ENCODE data around the gene SPAG17. TPM values are rescaled to one million over a fixed set of nuclear protein-coding genes. Genes with fewer than 3 reads are reported as not detected.

The SPAG17 gene
- total and polyA plus RNA-seq, 2 donors (not counting 1 experiment from before 2014, with no cell fraction given): not detected

DNA sequence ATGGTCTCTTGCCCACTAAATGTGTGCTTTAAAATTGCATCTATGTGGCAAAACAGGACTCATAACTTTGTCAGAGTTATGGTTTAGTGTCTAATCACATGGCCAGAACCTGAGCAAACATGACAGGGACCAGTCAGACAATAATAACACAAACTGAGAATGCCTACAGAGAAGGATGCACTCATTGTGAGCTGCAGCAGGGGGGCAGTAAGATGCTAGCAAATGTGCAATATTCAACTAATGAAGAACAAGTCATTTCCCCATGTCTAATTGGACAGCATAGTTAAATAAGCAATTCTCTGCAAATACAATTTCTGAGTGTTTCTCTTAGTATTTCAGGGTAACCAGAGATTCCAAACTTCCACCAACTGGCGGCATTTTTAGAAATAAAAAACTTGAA, 30.8 kb downstream of the SPAG17 start:
- H3K36me3 ChIP-seq (replicated peaks in 1 of 2; ENCODE audit: control extremely low read depth in 1 of 2, control insufficient read depth in 1 of 2, extremely low read depth in 1 of 2, insufficient read depth in 2 of 2, low read length in 1 of 2): no peaks in the 10 kb centered on the region
- intact Hi-C loops (cut with micrococcal nuclease): loop anchor here (5.0 to 10.0 kb wide), 2 partner anchors 1213 to 1521 kb away; partner anchors contain the start of gene HAO2
- H3K4me1 ChIP-seq (ENCODE audit: control insufficient read depth in 2 of 2, insufficient read depth in 2 of 2, low read length in 2 of 2): no peaks in the 10 kb centered on the region
- POLR2A ChIA-PET: no interaction called here
- H3K27ac ChIP-seq (ENCODE audit: low read length in 2 of 2): no peak overlapping the region
- Mint-ChIP-seq H3K27ac (no peak overlapping the region), H3K27me3 (no peaks in the 10 kb centered on the region), H3K4me3 (no peak overlapping the region), H3K4me1 (no peaks in the 10 kb centered on the region), H3K9me3 (ENCODE audit: insufficient read depth) (no peaks in the 10 kb centered on the region)
- H3K27me3 ChIP-seq (replicated peaks in 1 of 4; ENCODE audit: control extremely low read depth in 1 of 4, control insufficient read depth in 3 of 4, insufficient read depth in 4 of 4, low read length in 3 of 4): no peaks in the 10 kb centered on the region
- 100% methylated on average over 1 of the region's 1 CpG for WGBS (ENCODE audit: insufficient coverage)
- H3K9ac ChIP-seq (ENCODE audit: low read length): no peak overlapping the region
- no peak overlapping the region for H2AFZ ChIP-seq (ENCODE audit: insufficient read depth, low read depth, low read length, poor library complexity, severe bottlenecking)
- no peak for TF ChIP-seq CTCF (IDR thresholded peaks at IDR 0.05)
- TF ChIP-seq EZH2 (IDR thresholded peaks at IDR 0.05; ENCODE audit: borderline replicate concordance, insufficient read depth, low read depth, low read length, poor library complexity, severe bottlenecking): no peak
- CTCF ChIA-PET: interaction anchor here (0.5 to 3.0 kb wide), 3 partner anchors 14 to 1214 kb away, joined by 3 to 9 read pairs (median 3); no protein-coding TSS in a partner anchor
- DNase-seq: no peak
- H4K20me1 ChIP-seq (ENCODE audit: control insufficient read depth, insufficient read depth, low read length, poor library complexity, severe bottlenecking): no peaks in the 10 kb centered on the region
- no peak for ATAC-seq (ENCODE audit: low read depth)
- no peaks in the 10 kb centered on the region for H3K79me2 ChIP-seq (ENCODE audit: control insufficient read depth, insufficient read depth, low read length)
- no peaks in the 10 kb centered on the region for H3K9me3 ChIP-seq (ENCODE audit: control extremely low read depth in 1 of 3, control insufficient read depth in 2 of 3, insufficient read depth in 1 of 3, low read length in 2 of 3)
- H3K4me3 ChIP-seq (ENCODE audit: control extremely low read depth in 1 of 5, extremely low read depth in 1 of 5, insufficient read depth in 1 of 5, low read depth in 2 of 5, low read length in 4 of 5): no peak overlapping the region
- H3K4me2 ChIP-seq (replicated peaks; ENCODE audit: low read depth, low read length, poor library complexity, severe bottlenecking): no peak overlapping the region

DNA sequence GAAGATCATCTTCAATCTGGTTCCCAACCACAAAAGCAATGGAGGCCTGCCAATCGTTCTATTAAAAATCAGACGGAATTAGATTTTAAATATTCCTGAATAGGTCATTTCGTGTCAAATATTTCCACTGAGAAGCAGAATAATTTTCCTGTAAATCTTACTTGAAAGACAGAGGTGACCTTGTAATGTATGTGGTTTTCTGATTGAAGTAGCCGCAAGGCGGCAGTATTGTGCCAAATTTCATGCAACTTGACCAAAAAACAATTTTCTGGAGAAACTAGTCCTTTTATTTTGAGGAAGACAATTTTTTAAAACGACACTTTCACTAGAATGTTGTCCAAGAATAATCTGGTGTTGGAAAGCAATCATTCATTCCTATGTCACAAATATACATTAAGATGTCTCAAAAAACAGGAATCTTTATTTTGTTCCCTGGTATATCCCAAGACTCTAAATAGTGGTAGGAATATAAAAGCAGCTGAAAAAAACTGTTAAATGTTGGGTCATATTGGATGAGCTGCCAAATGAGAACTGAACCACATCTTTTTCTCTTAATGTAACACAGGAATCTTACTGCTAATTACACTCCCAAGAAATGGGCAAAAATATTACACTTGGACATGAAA, 33.6 kb downstream of the SPAG17 start:
- no peak overlapping the region for H3K27ac Mint-ChIP-seq
- H3K27ac ChIP-seq (ENCODE audit: low read length in 2 of 2): no peak overlapping the region
- POLR2A ChIA-PET: no interaction called here
- no peaks in the 10 kb centered on the region for H3K79me2 ChIP-seq (ENCODE audit: control insufficient read depth, insufficient read depth, low read length)
- no peaks in the 10 kb centered on the region for H3K36me3 ChIP-seq (replicated peaks in 1 of 2; ENCODE audit: control extremely low read depth in 1 of 2, control insufficient read depth in 1 of 2, extremely low read depth in 1 of 2, insufficient read depth in 2 of 2, low read length in 1 of 2)
- no peaks in the 10 kb centered on the region for H3K27me3 ChIP-seq (replicated peaks in 1 of 4; ENCODE audit: control extremely low read depth in 1 of 4, control insufficient read depth in 3 of 4, insufficient read depth in 4 of 4, low read length in 3 of 4)
- no peak overlapping the region for H2AFZ ChIP-seq (ENCODE audit: insufficient read depth, low read depth, low read length, poor library complexity, severe bottlenecking)
- H3K4me1 ChIP-seq (ENCODE audit: control insufficient read depth in 2 of 2, insufficient read depth in 2 of 2, low read length in 2 of 2): no peaks in the 10 kb centered on the region
- no peak overlapping the region for H3K4me2 ChIP-seq (replicated peaks; ENCODE audit: low read depth, low read length, poor library complexity, severe bottlenecking)
- CTCF ChIA-PET: interaction anchor here (1.4 to 1.5 kb wide), 2 partner anchors 9 to 857 kb away, joined by 5 to 15 read pairs; no protein-coding TSS in a partner anchor
- no peaks in the 10 kb centered on the region for H3K4me1 Mint-ChIP-seq
- no peak for TF ChIP-seq EZH2 (IDR thresholded peaks at IDR 0.05; ENCODE audit: borderline replicate concordance, insufficient read depth, low read depth, low read length, poor library complexity, severe bottlenecking)
- peak; percentile 77 for TF ChIP-seq CTCF (IDR thresholded peaks at IDR 0.05)
- no peak for ATAC-seq (ENCODE audit: low read depth)
- no peaks in the 10 kb centered on the region for H3K27me3 Mint-ChIP-seq
- WGBS (ENCODE audit: insufficient coverage): no CpG with 5 or more reads among the region's 6 CpGs
- no peaks in the 10 kb centered on the region for H3K9me3 Mint-ChIP-seq (ENCODE audit: insufficient read depth)
- H3K4me3 ChIP-seq (ENCODE audit: control extremely low read depth in 1 of 5, extremely low read depth in 1 of 5, insufficient read depth in 1 of 5, low read depth in 2 of 5, low read length in 4 of 5): no peak overlapping the region
- intact Hi-C loops (cut with micrococcal nuclease): loop anchor here (5.0 to 10.0 kb wide), 2 partner anchors 1216 to 1523 kb away; partner anchors contain the start of gene HAO2
- peak; percentile 43 for DNase-seq
- no peak overlapping the region for H3K4me3 Mint-ChIP-seq
- H4K20me1 ChIP-seq (ENCODE audit: control insufficient read depth, insufficient read depth, low read length, poor library complexity, severe bottlenecking): no peaks in the 10 kb centered on the region
- H3K9ac ChIP-seq (ENCODE audit: low read length): no peak overlapping the region
- H3K9me3 ChIP-seq (ENCODE audit: control extremely low read depth in 1 of 3, control insufficient read depth in 2 of 3, insufficient read depth in 1 of 3, low read length in 2 of 3): no peaks in the 10 kb centered on the region

Data from B cell (primary cell).